Body of pancreas (tissue), 4 donors: ENCODE measurements around the gene OR2A25.

ENCODE experiments used
- POLR2A ChIP-seq, 3 donors: fragments of 450-650 bp; IDR thresholded peaks; one replicate each; pipeline ENCODE4 v1.6.1; 2016; ENCODE audit warnings: antibody characterized with exemption in 3 of 3, mild to moderate bottlenecking in 2 of 3
- TF ChIP-seq, protein P1 (sequence below), 7 experiments: fragments of 450-650 bp in 4 of 7; fragments of 200-600 bp in 3 of 7; sonication (generic) in 3 of 7; IDR thresholded peaks; one replicate each; pipeline ENCODE4 v1.5.1; 2016 to 2019; ENCODE audit warnings: antibody characterized with exemption in 7 of 7

DNA sequence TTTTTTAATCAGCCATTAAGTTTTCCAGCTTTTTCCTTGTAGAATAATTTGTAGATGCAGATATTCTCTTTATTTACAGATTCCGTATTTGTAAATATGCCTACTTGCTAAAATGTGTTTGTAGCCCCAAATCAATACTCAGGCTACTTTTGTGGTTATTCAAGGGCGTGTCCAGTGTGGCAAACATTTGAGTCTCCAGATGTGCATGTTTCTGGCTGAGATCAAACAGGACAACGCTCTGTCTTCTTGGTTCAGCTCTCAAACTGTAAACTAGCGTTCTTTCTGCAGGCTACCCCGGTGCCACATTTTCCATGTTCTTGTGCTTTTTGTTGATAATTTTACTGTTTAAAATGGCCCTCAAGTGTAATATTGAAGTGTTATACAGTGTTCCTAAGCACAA is 37.1 kb upstream of the OR2A25 start:
- no peak for TF ChIP-seq POLR2A (IDR thresholded peaks at IDR 0.05)
- TF ChIP-seq, protein P1, sequence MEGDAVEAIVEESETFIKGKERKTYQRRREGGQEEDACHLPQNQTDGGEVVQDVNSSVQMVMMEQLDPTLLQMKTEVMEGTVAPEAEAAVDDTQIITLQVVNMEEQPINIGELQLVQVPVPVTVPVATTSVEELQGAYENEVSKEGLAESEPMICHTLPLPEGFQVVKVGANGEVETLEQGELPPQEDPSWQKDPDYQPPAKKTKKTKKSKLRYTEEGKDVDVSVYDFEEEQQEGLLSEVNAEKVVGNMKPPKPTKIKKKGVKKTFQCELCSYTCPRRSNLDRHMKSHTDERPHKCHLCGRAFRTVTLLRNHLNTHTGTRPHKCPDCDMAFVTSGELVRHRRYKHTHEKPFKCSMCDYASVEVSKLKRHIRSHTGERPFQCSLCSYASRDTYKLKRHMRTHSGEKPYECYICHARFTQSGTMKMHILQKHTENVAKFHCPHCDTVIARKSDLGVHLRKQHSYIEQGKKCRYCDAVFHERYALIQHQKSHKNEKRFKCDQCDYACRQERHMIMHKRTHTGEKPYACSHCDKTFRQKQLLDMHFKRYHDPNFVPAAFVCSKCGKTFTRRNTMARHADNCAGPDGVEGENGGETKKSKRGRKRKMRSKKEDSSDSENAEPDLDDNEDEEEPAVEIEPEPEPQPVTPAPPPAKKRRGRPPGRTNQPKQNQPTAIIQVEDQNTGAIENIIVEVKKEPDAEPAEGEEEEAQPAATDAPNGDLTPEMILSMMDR (IDR thresholded peaks at IDR 0.05) = no peak
